ENCODE data around the gene LRRC3B.

LRRC3B gene

DNA sequence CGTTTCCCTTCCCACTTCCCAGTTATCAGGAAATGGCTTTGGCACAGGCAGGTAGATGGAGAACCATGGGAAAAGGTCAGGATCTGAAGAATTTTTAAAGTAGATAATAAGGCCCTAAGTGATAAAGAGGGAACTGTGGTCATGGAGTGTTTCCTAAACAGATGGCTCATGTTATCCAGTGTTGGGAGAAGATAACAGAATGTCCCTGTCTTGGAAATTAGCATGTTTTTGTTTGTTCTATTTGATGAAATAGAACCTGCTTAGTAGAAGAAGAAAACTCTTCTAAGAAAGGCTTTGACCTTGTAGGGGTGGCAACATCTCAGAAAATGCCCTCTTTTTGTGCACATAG, 8.8 kb downstream of the LRRC3B start:
- DNase-seq (ENCODE audit: low spot score): no peak

DNA sequence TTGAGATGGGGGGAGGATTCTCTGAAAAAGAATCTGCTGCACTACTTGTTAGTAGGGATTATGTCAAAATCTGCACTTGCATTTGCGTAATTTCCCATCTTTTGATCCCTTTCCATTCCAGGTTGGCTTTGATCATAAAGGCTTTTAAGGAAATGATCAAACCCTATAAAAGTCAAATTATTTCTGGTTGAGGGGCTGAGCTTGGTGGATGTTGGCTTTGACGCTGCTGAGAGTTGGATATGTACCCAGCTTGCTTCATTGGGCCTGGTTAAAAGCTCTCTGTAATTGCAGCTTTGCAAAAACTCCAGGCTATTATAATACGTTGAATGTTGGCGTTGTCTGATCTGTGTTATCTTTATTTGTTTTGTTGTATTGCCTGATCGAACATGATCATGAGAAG, 12.0 kb downstream of the LRRC3B start:
- DNase-seq (ENCODE audit: low spot score): no peak

DNA sequence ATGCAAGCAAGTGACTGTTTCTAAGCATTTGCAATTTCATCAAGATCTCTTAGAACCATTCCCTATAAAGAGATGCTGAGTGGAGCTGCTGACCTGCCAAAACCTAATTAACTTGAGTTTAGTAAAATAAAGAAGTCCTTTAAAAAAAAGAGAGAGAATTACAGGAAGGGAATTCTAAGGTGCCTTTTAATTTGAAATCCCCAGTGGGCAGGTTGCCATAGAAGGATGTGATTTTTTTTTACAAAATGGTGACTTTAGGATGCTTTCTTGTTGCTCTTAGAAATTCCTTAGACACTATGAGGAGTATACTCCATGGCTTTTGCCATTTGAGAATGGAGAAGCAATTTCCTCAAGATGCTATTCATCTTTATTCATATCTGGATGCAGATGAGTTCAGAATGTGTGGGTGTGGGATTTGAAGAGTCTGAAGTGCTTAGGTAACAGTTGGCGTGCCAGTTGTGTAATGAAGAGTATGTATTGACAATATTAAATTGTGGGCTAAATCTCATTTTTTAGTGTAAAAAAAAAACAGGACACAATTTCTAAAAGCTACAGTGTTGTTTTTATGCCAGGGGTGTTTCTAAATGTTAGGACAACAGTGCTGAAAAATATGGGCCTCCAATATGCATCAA, 13.6 kb downstream of the LRRC3B start:
- no peak for DNase-seq (ENCODE audit: low spot score)

DNA sequence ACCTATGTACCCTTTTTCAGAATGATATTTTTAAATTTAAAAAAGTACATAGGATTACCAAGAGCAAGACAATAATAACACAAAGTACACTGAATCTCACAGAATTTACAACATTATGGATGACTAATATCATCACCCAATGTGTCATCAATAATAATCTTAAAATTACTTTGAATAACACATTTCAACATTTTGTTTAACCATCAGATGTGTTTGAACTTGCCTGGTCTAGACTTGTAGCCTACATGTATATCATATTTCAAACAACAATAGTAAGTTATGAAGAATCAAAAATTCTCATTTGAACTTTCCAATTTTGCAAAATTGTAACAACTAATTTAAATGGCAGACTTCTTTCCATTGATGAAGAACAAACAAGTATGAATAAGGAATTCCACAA, 15.1 kb downstream of the LRRC3B start:
- no peak for DNase-seq (ENCODE audit: low spot score)

DNA sequence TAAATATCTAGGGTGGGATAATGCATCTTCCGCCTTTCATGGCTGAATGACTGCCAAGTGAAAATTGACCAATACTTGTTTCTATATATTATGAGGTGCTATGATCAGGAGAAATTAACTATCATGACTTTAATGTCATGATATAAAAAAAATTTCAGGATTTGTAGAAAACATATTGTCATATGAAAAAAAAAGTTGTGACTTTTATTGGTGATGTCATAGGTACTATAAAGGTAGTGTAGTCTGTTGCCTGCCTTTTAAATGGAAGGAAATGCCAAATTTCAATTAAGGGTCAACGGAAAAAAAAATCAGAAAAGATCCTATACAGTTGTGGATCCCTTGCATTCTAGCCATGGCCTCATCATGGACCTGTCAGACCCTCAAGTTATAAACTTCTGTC, 15.5 kb downstream of the LRRC3B start:
- DNase-seq (ENCODE audit: low spot score): no peak

DNA sequence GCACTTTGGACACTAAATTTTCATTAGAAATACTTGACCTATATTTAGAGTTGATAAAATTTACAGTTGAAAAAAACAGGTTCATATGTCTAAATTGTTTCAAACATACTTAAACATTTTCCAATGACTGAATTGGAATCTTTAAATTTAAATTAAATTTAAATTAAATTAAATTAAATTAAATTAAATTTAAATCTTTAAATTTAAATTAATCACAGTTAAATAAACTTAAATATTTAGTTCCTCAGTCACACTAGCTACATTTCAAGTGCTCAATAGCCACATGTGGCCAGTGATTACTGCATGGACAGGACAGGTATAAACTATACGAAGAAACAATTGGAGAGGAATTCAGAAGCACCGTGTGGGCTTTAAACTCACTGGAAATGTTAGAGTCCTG, 16.8 kb downstream of the LRRC3B start:
- no peak for DNase-seq (ENCODE audit: low spot score)

DNA sequence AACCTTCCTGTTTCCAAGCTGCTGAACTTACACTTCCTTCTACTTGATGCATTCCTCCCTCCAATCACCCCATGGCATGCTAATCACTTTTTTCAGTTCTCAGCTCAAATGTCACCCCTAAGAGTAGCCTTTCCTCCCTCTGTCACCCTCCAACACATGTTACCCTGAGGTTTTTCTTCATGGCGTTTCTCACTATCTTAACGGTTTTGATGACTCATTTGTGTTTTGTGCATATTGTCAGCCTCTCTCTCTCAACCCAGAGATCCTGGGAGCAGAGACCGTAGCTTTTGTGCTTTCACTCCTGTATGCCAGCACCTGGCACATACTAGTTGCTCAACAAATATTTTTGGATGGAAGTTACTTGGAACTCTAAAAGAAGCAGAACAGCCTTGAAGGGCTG, 24.5 kb downstream of the LRRC3B start:
- DNase-seq (ENCODE audit: low spot score): no peak

DNA sequence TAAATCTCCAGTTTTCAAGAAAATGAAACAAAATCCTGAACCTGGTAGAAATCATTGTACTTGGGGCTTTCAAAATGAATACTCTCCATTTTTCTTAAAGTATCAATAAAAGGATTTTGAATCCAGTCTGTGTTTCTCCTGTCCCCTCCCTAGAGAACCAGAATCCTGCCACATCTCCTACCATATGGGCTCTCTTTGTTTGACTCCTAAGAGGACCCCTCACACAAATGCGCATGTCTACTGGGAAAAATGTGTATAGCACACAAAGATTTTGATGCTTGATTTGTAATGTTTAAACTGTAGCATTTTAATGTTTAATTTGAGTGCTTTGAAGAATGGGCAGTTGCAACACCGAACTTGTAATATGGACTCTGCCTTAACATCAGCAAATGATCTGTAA, 25.9 kb downstream of the LRRC3B start:
- DNase-seq (ENCODE audit: low spot score): no peak

DNA sequence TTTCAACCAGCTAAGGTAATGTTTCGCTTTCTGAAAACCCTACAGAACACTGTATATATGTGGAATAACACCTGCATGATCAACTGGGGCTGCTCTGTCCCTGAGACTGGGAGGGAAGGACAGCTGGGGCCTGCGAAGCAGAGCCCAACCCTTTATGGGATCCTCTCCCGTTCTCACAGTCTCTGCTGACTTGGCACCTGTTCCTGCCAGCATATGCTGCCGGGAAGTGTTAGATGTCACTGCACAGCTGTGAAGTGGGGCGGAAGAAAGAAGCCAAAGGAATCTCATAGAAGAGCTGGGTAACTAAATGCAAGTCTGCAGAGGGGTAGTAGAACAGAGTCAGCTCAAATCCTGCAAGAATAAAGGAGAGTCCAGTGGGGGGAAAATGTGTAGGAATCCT, 29.6 kb downstream of the LRRC3B start:
- DNase-seq (ENCODE audit: low spot score): no peak

DNA sequence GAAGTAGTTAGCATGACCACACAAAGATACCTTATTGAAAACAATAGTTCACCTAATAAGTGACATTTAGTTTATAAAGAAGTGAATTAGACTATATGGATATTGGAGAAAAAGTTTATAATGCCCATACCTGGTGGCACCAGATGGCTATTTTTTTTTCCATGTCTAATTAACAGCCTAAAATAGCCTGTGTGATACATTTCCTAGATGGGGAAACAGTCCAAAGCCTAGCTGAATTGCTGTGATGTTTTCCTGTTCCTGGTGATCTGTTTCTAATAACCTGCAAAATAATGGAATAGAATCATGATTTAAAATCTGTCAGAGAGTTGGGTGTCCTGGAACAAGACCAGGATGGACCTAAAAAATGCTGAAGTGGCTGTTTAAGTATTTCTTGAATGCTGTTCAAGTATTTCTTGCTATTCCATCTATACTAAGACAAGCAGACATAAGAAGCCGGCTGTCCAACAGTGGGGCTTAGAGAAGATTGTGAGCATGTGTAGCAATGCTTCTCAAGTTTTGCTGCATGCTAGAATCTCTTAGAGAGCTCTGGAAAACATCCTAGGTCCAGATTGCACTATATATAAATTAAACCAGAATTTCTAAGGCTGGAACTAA, 31.3 kb downstream of the LRRC3B start:
- no peak for DNase-seq (ENCODE audit: low spot score)

DNA sequence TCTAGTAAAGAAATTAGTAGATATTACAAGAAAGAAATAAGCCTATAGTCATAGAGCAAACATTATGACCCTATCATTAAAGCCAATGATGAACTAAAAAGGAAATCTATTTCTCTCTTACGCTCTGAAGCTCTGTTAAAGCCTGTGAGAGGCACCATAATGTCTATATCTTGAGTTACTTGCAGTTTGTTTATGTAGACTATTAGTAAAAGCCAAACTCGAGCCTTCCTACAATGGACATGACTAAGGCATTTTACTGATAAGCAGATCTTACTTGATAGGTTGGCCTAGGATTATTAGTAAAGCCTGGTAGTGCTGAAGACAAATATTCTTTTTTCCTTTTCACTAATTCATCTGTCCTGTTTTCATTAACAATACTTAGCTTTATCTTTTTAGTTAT, 32.7 kb downstream of the LRRC3B start:
- no peak for DNase-seq (ENCODE audit: low spot score)

DNA sequence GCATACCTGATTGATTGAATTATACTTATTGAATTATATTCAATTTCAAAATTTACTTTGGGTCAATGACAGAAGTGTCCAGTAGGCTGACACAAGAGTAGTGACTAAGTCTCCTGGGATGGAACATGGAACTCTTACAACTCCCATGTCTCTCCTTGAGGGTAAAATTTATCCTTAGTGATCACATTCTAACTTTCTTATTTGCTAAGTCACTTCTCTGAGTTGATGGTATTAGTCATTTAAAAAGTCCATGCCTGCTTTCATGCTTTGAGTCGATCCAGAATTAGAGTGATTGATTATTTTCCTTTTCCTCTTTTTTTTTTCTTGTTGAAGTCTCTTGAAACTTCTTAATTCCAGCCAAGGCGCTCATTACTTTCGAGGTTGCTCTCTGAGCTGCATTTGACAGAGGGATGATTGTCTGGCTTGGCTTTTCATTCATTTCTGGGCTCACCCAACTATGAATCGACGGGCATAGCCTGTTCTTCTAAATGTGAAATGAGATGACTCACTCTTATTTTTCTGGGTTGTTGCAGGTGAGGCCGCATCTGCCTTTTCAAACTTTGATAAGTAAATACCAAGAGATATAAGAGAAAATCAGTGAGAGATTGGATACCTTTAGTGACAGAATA, 34.9 kb downstream of the LRRC3B start:
- no peak for DNase-seq (ENCODE audit: low spot score)

DNA sequence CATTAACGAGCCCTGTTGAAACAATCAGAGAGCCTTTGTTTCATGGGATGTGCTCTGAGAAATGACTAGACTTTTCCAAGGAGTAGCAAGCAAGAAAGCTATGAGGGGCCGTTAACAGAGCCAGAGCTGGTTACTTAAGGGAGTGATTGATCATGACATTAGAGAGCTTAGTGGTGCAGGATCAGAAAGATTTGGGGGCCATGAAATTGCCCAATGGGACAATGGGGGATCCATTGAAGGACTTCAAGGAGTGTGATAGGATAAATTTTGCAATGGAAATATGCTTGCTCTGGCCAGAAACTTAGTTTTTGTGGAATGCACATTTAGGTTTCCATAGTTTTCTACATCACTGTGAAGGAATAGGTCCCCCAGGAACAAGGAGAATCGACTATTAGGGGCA, 45.6 kb downstream of the LRRC3B start:
- no peak for DNase-seq (ENCODE audit: low spot score)

DNA sequence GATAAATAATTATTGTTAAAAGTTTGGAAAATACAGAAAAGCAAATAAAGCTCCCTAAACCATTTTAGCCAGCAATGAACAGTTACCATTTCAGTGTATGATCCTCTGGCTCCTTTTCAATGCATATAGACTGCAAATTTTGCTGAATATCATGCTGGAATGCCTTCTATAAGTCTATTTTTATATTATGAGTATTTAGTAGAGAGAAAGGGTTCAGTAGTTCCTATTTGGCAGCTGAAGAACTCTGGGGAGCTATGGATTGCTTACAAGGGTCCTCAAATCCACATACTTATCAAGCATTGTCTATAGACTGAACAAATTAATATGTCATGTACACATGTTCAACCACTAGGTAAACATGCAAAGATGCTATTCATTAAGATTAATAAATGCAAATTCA, 46.1 kb downstream of the LRRC3B start:
- DNase-seq (ENCODE audit: low spot score): no peak

DNA sequence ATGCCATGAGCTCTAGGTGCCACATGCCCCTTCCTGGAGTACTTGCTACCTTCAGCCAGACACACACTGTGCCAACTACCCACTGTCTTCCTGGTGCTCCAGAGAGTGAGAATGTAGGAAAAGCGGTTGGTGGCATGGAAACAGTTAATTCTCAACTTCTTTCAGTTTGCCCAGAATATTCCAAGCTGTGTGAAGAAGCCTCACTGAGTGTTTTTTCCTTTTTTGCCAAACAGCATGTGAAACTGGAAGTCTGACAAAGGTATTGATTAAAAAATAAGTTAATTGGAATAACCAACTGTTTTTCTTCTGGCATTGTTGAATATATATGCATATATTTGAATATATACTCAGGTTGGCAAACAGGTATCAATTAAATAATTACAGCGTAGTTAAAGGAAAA, 52.8 kb downstream of the LRRC3B start:
- no peak for DNase-seq (ENCODE audit: low spot score)

DNA sequence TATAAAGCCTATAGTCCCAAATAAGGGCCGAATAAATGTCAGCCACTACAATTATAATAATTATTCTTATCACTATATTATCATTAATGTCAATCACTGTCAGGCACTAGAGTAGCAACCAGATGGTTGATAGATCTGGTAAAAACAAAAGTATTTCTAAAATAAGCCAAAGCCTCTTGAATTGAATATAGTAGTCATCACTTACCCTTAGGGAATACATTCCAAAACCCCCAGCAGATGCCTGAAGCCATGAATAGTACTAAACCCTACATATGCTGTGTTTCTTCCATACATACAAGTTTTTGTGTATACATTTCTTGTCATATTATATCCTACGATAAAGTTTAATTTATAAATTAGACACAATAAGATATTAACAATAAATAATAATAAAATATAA, 59.1 kb downstream of the LRRC3B start:
- no peak for DNase-seq (ENCODE audit: low spot score)

DNA sequence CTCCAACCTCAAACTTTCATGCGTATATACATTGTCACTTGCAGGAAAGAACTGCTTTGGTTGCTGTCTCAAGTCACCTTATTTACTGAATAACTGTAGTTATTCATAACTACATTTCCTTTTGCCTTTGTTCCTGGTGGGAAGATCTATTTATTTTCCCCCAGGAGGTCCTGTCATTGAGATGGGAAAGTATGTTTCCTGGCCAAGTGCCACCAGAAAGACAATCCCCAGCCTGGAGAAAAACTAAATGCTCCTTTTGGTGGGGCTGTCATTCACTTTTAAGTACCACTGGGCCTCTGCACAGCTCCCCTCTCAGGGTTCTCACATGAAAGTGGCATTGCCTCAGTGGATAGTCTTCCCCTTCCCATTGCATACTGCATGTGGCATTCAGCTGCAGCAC, 59.8 kb downstream of the LRRC3B start:
- DNase-seq (ENCODE audit: low spot score): no peak

DNA sequence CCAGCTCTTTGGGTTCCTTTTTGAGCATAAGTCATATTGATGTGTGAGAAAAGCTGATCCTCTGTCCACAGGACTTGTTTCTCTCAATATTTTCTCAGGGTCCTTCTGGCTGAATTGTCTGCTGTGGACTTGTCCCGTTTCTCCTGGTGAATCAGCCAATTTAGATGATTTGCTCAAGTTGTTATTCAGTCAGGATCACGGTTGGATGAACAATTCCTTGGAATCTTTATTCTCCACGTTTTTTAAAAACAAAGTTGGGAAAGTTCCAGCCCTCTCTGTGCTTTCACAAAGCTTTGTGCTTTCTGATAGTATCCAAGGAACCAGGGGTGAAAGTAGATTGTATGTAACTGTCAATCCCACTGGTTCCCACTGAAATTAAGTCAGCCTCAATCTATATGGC, 61.3 kb downstream of the LRRC3B start:
- no peak for DNase-seq (ENCODE audit: low spot score)

DNA sequence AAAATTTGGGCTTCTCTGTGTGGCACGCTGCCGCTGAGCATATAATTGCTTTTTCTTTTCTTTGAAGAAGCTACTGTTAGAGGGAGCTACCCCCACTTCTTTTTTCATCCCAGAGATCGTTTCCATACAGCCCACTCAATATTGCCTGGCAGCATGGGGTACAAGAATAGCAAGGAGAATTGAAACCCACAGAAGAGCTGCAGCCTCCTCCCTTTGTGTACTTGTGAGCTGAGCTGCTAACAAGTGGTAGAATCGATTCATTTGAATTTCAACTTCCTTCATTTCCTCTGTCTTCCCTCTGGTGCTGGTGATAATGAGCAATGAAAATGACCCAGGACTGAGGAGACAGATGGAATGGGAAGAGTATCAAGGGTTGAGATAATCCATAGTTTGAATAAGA, 64.9 kb downstream of the LRRC3B start:
- DNase-seq (ENCODE audit: low spot score): no peak

DNA sequence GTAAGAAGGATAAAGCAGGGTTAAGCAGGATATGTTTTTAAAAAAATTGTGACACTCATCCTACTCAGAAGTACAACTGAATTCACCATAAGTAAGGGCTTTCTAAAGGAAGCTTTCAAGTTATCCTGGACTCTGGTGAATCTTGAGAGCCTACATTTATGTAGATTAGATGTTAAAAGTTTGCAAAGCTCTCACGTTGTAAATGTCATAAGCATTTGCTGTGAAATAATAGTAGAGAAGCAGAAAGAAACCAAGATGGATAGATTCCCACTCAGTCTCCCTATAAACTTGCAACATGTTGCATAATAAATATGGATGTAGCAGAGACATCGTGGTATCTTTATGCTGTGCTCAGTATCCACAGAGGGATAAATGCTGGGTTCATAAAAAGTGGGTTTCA, 77.0 kb downstream of the LRRC3B start:
- DNase-seq (ENCODE audit: low spot score): no peak

DNA sequence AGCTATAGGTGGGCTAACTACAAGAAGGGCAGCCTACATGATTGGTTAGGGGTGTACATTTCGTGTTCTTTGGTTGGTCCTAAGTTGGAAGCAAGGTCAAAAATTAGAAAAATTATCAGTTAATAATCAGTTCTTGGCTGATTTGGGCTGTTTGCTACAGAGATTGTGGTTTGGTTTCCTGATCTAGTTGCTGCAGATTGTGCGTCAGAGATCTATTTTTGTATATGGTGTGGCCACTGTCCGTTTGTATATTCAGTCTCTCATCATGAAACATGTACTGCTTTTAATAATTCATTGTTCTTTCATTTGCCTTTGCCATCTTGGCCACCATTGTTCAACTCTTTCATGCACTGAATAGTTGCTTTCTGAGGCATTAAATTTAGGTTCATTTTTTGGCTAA, 80.9 kb downstream of the LRRC3B start:
- no peak for DNase-seq (ENCODE audit: low spot score)

DNA sequence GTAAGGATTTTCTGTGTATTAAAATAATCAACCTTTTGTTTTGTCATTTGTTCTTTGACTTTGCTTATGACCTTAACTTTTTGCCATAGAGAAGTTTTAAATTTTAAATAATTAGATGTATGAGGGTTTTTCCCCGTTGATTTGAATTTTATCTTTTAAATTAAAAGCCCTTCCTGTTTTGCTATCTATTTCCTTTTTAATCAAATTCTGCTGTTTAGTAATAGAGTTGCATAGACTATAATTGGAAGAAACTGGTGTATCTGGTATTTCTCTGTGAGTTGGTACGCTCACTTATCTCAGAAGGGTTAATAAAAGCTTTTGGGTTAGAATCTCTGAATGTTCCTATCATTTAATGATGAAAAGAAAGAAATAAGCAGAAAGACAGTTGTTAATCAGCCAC, 82.2 kb downstream of the LRRC3B start:
- no peak for DNase-seq (ENCODE audit: low spot score)

DNA sequence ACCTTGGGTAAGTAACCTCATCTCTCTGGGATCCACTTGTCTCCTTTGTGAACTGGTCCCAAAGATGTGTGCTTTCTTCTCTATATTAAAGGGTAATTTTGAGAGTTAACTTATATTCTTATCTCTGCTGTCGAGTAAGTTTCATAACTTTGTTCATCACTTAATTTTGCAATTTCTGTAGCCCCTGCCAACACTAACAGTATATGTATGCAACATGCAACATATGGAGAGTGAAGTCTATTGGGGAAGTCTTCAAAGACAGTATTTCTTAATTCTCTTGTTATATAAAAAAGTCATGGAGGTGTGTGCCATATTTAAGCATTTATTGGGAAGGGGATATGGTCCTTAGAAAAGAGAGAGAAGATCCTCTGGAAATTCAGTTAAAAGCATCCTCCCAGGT, 85.9 kb downstream of the LRRC3B start:
- DNase-seq (ENCODE audit: low spot score): no peak

All from HuH-7 (cell line).